Left lung (tissue), 10 donors: Measurements from ENCODE around the gene KDSR. TPM values are rescaled to one million over a fixed set of nuclear protein-coding genes. Genes with fewer than 3 reads are reported as not detected.

Experiments
- ATAC-seq: fragments of 200-7000 bp; cut with Tn5 transposase; one replicate; pipeline ENCODE4 v1.9.1; 2020; ENCODE audit warnings: moderate library complexity
- DNase-seq, 4 donors: peaks; one replicate each; pipeline ENCODE4 v3.0.0-alpha.2; 2013 to 2020
- H3K27ac ChIP-seq, 2 donors: fragments of 200-600 bp; sonication (generic) in 1 of 2; one replicate each; pipeline versions ENCODE4 v1.5.0 to v1.8.0; 2020 to 2021
- H3K27me3 ChIP-seq, 2 donors: fragments of 200-600 bp; sonication (generic) in 1 of 2; one replicate each; pipeline versions ENCODE4 v1.5.0 to v1.8.0; 2020 to 2021
- H3K36me3 ChIP-seq, 2 donors: fragments of 200-600 bp; sonication (generic) in 1 of 2; one replicate each; pipeline versions ENCODE4 v1.5.0 to v1.8.0; 2020 to 2021
- H3K4me1 ChIP-seq, 2 donors: fragments of 200-600 bp; one replicate each; pipeline ENCODE4 v1.8.0; 2021
- H3K4me3 ChIP-seq, 2 donors: fragments of 200-600 bp; sonication (generic) in 1 of 2; one replicate each; pipeline versions ENCODE4 v1.5.0 to v1.8.0; 2020 to 2021; ENCODE audit warnings: mild to moderate bottlenecking in 1 of 2
- H3K9me3 ChIP-seq, 2 donors: fragments of 200-600 bp; sonication (generic) in 1 of 2; one replicate each; pipeline versions ENCODE4 v1.5.0 to v1.8.0; 2020 to 2021
- intact Hi-C, 2 donors: fragments of 100-400 bp; cut with DNase I; formaldehyde crosslinking; loops; one replicate each; pipeline versions ENCODE4 v1.11.2 to v1.14.2; 2022
- polyA plus RNA-seq, 6 donors: library from polyadenylated mRNA; unstranded; fragments of 120-200 nt; gene quantifications; one replicate each; pipeline ENCODE4 v1.2.1, GENCODE V29; 2013; ENCODE audit not compliant: insufficient read length in 6 of 6
- total RNA-seq, 2 donors: library from RNA; stranded (reverse); fragmentation: NEBNext Ultra II Directional; extraction: Animal tissue kit (Norgen Biotek cat#: 25700); gene quantifications; one replicate each; pipeline ENCODE4 v1.2.1, GENCODE V29; 2021
- TF ChIP-seq, protein P1 (sequence below), 2 donors: fragments of 200-600 bp; sonication (generic) in 1 of 2; IDR thresholded peaks; one replicate each; pipeline versions ENCODE4 v1.5.0 to v1.8.0; 2021; ENCODE audit warnings: antibody characterized with exemption in 2 of 2
- donor health status: DM: no; HTN: yes; CAD: no.
- donor health status: DM: no; HTN: no; CAD: no.

KDSR gene
- total and polyA plus RNA-seq, 8 donors, result 41.1 to 70.2 (median 42.4) TPM

DNA sequence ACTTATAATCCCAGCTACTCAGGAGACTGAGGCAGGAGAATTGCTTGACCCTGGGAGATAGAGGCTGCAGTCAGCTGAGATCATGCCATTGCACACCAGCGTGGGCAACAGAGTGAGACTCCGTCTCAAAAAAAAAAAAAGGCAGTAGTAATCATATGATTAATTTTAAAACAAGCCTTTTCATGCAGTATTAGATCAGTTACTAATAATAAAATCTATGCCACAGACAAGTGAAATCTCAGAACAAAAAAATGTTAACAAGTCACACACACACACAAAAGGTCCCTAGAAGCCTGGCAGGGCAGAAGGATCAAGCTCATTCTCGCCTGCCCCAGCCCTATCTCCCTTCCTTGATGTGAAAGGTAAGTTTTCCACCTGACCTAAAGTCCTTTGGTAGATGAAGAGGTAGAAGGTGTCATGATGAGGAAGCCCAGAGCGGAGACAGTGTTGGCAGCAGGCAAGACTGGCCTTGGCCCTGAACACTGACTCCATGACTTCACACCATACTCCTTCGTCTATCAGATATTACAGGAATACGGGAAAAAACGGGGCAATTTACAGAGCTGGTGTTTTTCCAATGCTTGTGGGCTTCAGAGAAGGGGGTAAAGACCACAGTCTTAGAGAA is 10.6 kb downstream of the KDSR start:
- H3K4me1 ChIP-seq, result no peaks in the 10 kb centered on the region
- H3K36me3 ChIP-seq, result peaks cover 0 to 100% of the 10 kb centered on the region in 2 donors
- DNase-seq (no peak), ATAC-seq (no peak)
- no peaks in the 10 kb centered on the region for H3K9me3 ChIP-seq
- intact Hi-C loops, result no loop called here
- H3K27me3 ChIP-seq, result no peaks in the 10 kb centered on the region
- TF ChIP-seq, protein P1, sequence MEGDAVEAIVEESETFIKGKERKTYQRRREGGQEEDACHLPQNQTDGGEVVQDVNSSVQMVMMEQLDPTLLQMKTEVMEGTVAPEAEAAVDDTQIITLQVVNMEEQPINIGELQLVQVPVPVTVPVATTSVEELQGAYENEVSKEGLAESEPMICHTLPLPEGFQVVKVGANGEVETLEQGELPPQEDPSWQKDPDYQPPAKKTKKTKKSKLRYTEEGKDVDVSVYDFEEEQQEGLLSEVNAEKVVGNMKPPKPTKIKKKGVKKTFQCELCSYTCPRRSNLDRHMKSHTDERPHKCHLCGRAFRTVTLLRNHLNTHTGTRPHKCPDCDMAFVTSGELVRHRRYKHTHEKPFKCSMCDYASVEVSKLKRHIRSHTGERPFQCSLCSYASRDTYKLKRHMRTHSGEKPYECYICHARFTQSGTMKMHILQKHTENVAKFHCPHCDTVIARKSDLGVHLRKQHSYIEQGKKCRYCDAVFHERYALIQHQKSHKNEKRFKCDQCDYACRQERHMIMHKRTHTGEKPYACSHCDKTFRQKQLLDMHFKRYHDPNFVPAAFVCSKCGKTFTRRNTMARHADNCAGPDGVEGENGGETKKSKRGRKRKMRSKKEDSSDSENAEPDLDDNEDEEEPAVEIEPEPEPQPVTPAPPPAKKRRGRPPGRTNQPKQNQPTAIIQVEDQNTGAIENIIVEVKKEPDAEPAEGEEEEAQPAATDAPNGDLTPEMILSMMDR (IDR thresholded peaks at IDR 0.05), result no peak
- no peak overlapping the region for H3K4me3 ChIP-seq
- H3K27ac ChIP-seq, result no peak overlapping the region

DNA sequence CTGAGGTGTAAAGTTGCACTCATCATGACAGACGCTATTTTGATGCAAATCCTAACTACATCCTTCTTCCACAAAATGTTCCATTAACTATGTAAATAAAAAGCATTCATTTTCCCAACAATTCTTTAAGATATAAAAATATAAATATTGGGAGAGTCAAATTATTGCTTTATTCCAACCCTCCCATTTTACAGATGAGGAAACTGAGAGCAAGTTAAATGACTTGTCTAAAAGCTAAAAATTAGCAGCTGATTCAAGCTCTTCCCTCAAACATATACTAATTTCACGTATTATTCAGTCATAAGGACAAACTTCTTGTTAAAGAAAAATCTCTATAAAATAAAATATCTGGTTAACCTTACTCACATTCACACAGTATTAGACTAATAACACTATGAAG is 16.8 kb downstream of the KDSR start:
- peaks cover 0 to 99% of the 10 kb centered on the region in 2 donors for H3K36me3 ChIP-seq
- no peaks in the 10 kb centered on the region for H3K4me1 ChIP-seq
- intact Hi-C loops, result no loop called here
- TF ChIP-seq, protein P1 (IDR thresholded peaks at IDR 0.05), result no peak
- ATAC-seq (no peak), DNase-seq (no peak)
- H3K27me3 ChIP-seq, result no peaks in the 10 kb centered on the region
- H3K27ac ChIP-seq, result no peak overlapping the region
- no peaks in the 10 kb centered on the region for H3K9me3 ChIP-seq
- no peak overlapping the region for H3K4me3 ChIP-seq

DNA sequence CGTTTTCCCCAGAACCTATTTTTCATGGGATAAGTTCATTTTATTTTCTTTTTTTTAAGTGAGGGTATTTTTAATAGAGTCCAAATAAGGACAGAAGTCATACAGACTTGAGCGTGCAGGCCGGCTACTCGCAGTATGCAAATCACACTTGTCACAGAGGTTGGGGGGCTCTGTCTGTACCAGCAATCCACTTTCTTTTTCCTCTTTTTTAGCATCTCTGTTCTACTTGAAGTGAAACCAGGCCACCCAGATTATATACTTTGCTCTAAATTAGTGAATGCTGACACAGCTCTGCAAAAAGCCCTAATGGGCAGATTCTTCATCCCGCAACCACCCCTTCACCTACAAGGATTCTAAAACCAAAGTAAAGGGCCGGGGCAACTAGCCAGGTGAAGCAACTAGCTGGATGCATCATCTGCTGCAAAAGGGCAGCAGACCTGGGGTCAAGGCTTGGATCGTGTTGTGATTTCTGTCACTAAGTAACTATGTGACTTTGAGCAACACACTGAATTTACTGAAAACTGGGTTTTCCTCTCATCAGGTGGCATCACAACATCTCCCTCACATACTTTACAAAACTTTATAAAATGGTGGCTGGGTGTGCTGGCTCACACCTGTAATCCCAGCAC is 18.4 kb downstream of the KDSR start:
- Histone ChIP-seq H3K36me3 (peaks cover 0 to 96% of the 10 kb centered on the region in 2 donors), H3K27ac (no peak overlapping the region), H3K4me3 (no peak overlapping the region), H3K4me1 (no peaks in the 10 kb centered on the region), H3K27me3 (no peaks in the 10 kb centered on the region), H3K9me3 (no peaks in the 10 kb centered on the region)
- DNase-seq, result no peak
- intact Hi-C loops, result loop anchor here in 1 of 2 donors (10.0 kb wide), 1 partner anchor 86 kb away; no protein-coding TSS in a partner anchor
- no peak for ATAC-seq
- TF ChIP-seq, protein P1 (IDR thresholded peaks at IDR 0.05), result no peak

DNA sequence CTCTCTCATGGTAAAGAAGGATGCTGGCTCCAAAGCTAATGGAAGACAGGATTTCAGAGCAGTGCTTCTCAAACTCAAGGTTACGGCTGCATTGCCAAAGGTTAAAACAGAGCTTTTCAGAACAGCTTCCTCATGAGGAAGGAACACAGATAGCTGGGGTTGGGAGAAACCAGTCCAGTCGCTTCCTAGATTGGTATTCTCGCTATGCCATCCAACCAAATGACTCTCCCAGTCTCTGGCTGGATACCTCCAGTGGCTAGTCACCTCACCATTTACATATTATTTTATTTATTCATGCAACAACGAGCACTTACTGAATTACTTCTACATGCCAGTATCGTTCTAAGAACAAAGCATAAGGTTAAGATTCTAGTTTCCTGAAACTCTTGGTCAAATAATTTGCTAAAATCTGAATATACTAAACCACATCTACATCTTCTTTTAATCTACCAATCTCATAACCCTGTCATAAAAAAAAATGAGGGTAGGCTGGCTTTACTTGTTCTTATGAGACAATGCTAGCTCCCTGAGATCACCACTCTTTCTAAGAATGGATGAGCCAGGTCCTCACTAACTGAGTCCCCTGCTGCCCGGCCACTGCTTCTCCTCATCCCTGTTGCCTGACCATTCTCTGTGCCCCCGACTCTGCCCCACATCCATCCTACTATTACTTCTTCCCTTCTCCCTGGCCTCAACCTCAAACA is 20.4 kb downstream of the KDSR start:
- DNase-seq (no peak), ATAC-seq (no peak)
- H3K4me1 ChIP-seq, result no peaks in the 10 kb centered on the region
- H3K4me3 ChIP-seq, result no peak overlapping the region
- intact Hi-C loops, result loop anchor here in 1 of 2 donors (10.0 kb wide), 1 partner anchor 88 kb away; no protein-coding TSS in a partner anchor
- no peak overlapping the region for H3K27ac ChIP-seq
- no peaks in the 10 kb centered on the region for H3K27me3 ChIP-seq
- TF ChIP-seq, protein P1 (IDR thresholded peaks at IDR 0.05), result no peak
- peaks cover 0 to 96% of the 10 kb centered on the region in 2 donors for H3K36me3 ChIP-seq
- no peaks in the 10 kb centered on the region for H3K9me3 ChIP-seq

DNA sequence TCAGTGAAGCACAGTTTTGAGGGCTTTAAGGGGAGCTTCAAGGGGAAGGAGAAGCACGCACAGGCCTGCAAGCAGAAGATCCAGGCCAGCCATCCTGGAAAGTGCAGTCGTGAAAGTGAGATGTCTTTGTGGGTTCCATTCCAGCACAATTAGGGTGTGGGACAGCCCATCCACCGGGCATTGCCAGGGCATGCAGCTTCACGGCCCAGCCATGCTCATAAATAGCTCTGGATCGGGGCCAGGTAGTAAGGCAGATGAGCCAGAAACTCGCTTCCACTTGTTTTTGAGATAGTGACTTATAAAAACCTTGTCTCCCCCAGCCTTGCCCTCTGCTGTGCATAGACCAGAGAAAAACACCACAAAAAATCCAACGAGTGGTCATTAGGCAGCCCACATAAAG is 21.0 kb downstream of the KDSR start:
- DNase-seq (no peak), ATAC-seq (no peak)
- Histone ChIP-seq H3K27me3 (no peaks in the 10 kb centered on the region), H3K36me3 (peaks cover 0 to 95% of the 10 kb centered on the region in 2 donors), H3K9me3 (no peaks in the 10 kb centered on the region), H3K27ac (no peak overlapping the region), H3K4me3 (no peak overlapping the region), H3K4me1 (no peaks in the 10 kb centered on the region)
- TF ChIP-seq, protein P1 (IDR thresholded peaks at IDR 0.05), result no peak
- intact Hi-C loops, result loop anchor here in 1 of 2 donors (10.0 kb wide), 1 partner anchor 89 kb away; no protein-coding TSS in a partner anchor
